ENCODE results near the gene VPS36. TPM values are rescaled to one million over a fixed set of nuclear protein-coding genes. Genes with fewer than 3 reads are reported as not detected.
A peak's percentile ranks its signal among the peaks of the same experiment; 100 is the strongest.

VPS36 gene
- total RNA-seq, 2 donors from 2014 or later: 38.8 to 40.2 TPM

DNA sequence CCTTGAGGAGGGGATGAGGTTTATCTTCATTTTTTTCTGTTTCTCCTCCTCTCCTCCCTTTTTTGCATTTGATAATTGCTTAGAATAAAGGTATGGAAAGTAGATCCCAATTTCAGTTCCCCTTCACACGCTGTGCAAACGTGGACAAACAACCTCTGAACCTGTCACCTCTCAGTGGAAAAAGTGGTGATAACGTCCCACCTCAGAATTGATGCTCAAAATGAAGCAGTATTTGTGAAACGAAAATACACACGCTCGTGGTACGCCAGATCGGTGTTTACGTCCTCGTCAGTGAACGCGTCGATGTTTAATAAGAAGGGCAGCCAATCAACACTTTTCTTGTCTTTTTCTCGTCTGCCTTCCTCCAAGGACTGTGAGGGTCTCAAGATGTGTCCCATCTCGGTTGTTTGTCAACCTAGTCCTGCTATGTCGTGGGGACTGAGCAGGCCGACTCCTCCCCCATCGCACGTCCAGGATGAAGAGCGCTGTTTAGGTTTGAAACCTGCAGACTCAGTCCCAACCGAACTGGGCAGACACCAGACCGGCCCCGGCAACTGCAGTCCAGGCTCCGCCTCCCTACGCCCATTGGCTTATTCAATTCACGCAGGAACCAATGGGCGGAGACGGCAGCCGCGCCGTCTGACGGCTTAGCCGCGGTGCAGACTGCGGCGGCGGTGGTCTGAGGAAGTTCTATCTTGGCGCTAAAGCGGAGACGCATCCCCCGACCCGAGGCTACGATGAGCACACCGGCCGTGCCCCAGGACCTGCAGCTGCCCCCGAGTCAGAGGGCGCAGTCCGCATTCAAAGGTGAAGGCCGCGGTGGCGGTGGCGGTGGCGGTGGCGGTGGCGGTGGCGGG, 4.6 kb upstream of the VPS36 start, which contains the start of gene CKAP2:
Gene CKAP2 (plus strand): TSS at position 659 of the 857 bp plus-strand sequence. CDS start 79 bp downstream, at position 738.
- Mint-ChIP-seq H3K36me3 (ENCODE audit: insufficient read depth in 2 of 2) (peaks cover 2 to 12% of the 10 kb centered on the region in 2 donors), H3K4me3 (peak within 1 kb of the TSS; percentile 86 to 91), H3K4me1 (ENCODE audit: low read depth) (peaks cover 38% of the 10 kb centered on the region)

DNA sequence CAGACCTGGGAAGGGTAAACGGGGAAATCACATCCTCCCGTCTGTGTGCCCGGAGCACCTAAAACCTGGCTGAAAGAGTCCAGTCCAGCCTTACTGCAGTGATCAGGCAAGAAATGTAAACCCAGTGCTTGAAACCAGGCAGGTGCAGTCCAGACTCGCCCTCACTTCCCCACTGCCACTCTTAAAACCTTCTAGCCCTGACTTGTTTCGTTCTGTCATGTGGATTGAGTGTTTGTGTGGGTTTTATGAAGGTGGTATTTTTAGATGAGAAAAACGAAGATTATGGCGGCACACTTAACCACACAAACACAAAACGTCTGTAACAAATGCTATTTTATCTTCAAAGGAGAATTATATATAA, 4.0 kb upstream of the VPS36 start:
- no peak for ATAC-seq (replicated peaks in 1 of 2)
- H3K4me1 Mint-ChIP-seq (ENCODE audit: low read depth): peaks cover 41% of the 10 kb centered on the region
- peak overlapping the region; percentile 80 for H3K27ac Mint-ChIP-seq
- no peaks in the 10 kb centered on the region for H3K27me3 Mint-ChIP-seq (ENCODE audit: low read depth)
- H3K4me3 Mint-ChIP-seq: peak overlapping the region; percentile 86 to 91
- peaks cover 2 to 12% of the 10 kb centered on the region in 2 donors for H3K36me3 Mint-ChIP-seq (ENCODE audit: insufficient read depth in 2 of 2)
- DNase-seq: peak; percentile 22 to 33
- H3K9me3 Mint-ChIP-seq: no peaks in the 10 kb centered on the region

More for the DNA sequence above, 4.6 kb upstream of the VPS36 start, which contains the start of gene CKAP2:
- ATAC-seq (replicated peaks in 1 of 2): peak; percentile 84
- DNase-seq: peak; percentile 93 to 96
- Mint-ChIP-seq H3K27me3 (ENCODE audit: low read depth) (no peaks in the 10 kb centered on the region), H3K27ac (peak within 1 kb of the TSS; percentile 86), H3K9me3 (no peaks in the 10 kb centered on the region)

DNA sequence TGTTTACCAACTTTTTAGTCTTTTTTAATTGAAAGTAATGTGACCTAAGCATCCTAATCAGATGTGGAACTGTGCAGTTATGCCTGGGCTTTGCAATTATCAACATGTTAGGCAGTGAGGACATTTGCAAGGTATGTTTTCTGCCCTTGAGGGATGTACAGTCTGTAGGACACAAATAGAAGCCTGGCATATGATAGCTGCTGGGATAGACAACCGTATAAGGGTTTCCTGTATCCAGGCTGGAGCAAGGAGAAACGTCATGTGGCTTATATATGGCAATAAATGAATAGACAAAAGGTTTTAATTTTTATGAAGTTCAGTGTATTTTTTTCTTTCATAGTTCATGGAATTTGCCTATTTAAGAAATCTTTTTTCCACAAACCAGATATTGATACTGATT, 2.0 kb upstream of the VPS36 start:
- ATAC-seq (replicated peaks in 1 of 2) (no peak), DNase-seq (no peak)
- Mint-ChIP-seq H3K9me3 (no peaks in the 10 kb centered on the region), H3K27me3 (ENCODE audit: low read depth) (no peaks in the 10 kb centered on the region), H3K4me1 (ENCODE audit: low read depth) (peaks cover 58% of the 10 kb centered on the region), H3K4me3 (no peak overlapping the region), H3K27ac (no peak overlapping the region), H3K36me3 (ENCODE audit: insufficient read depth in 2 of 2) (peaks cover 2 to 8% of the 10 kb centered on the region in 2 donors)

DNA sequence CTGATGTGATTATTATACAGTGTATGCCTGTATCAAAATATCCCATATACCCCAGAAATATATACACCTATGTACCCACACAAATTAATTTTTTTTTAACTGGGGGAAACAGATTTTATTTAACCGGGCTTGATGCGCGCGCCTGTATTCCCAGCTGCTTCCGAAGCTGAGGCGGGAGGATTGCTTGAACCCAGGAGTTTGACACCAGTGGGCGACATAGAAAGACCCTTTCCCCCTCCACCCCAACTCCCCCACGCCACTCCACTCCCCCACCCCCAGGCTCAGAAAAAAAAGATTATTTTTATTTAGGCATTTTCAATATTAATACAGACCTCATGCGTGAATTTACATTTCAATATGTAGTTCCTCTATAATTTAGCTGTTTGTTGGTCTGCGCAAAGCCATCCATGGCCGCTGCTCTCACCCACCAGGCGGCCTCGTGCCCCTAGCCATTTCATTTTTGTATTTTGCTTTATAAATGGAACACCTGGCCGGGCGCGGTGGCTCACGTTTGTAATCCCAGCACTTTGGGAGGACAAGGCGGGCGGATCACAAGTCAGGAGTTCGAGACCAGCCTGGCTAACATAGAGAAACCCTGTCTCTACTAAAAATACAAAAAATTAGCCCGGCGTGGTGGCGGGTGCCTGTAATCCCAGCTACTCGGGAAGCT, 836 bp upstream of the VPS36 start:
- ATAC-seq (replicated peaks in 1 of 2) (no peak), DNase-seq (no peak)
- H3K4me1 Mint-ChIP-seq (ENCODE audit: low read depth): peaks cover 51% of the 10 kb centered on the region
- no peaks in the 10 kb centered on the region for H3K27me3 Mint-ChIP-seq (ENCODE audit: low read depth)
- peaks cover 2 to 4% of the 10 kb centered on the region in 2 donors for H3K36me3 Mint-ChIP-seq (ENCODE audit: insufficient read depth in 2 of 2)
- H3K27ac Mint-ChIP-seq: peak overlapping the region; percentile 65
- H3K4me3 Mint-ChIP-seq: peak overlapping the region; percentile 81 to 95
- no peaks in the 10 kb centered on the region for H3K9me3 Mint-ChIP-seq

DNA sequence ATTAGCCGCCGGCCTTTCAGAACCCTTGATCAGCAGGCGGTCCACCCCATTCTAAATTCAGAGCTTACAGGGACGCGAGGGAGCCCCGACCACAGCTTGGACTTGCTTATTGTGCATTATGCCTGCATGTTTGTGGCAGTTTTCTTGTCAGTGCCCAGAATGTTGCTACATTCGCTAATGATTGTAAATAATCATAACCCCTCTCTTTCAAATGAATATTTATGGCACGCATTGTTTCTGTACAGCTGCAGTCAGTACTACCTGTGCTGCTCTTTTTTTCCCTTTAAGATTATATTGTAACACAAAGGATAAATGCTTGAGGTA, 321 bp upstream of the VPS36 start:
- ATAC-seq (replicated peaks in 1 of 2) (no peak), DNase-seq (no peak)
- H3K27ac Mint-ChIP-seq: peak overlapping the region; percentile 65
- H3K36me3 Mint-ChIP-seq (ENCODE audit: insufficient read depth in 2 of 2): peaks cover 2 to 3% of the 10 kb centered on the region in 2 donors
- no peaks in the 10 kb centered on the region for H3K9me3 Mint-ChIP-seq
- peaks cover 46% of the 10 kb centered on the region for H3K4me1 Mint-ChIP-seq (ENCODE audit: low read depth)
- peak overlapping the region; percentile 81 to 95 for H3K4me3 Mint-ChIP-seq
- H3K27me3 Mint-ChIP-seq (ENCODE audit: low read depth): no peaks in the 10 kb centered on the region

DNA sequence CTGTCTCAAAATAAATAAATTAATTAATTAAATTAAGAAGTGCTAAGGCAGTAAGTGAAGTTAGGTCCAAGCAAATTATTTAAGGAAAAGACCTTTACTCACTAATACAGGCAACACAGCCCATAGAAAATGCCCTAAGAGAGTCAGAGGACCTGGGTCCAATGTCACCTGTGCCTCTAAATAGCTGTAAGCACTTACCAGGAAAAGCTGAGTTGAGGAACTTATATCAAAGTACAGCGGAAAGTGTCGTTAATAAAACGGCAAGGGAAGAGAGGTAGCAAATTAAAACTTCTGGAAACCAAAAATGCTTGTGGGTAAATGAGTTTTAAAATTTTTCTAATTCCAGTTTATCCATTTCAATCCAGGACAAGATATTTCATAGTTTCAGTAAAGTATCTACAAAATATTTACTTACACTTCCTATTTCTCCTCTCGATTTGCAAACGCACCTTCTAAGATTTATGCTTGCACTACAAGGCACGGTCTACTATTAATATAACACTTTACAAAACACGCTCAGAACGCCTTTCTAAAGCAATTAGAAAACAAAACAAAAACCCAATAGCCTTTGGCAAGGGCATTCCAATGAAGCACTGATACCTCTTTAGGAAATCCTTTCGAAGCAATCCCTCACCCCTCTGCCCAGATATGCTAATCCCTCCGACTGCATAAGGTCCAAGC, 963 bp downstream of the VPS36 start:
- DNase-seq (no peak), ATAC-seq (replicated peaks in 1 of 2) (no peak)
- H3K36me3 Mint-ChIP-seq (ENCODE audit: insufficient read depth in 2 of 2): peaks cover 0 to 7% of the 10 kb centered on the region in 2 donors
- H3K9me3 Mint-ChIP-seq: no peaks in the 10 kb centered on the region
- H3K4me1 Mint-ChIP-seq (ENCODE audit: low read depth): peaks cover 43% of the 10 kb centered on the region
- peak overlapping the region; percentile 96 for H3K27ac Mint-ChIP-seq
- H3K4me3 Mint-ChIP-seq: peak overlapping the region; percentile 95 to 99
- no peaks in the 10 kb centered on the region for H3K27me3 Mint-ChIP-seq (ENCODE audit: low read depth)

DNA sequence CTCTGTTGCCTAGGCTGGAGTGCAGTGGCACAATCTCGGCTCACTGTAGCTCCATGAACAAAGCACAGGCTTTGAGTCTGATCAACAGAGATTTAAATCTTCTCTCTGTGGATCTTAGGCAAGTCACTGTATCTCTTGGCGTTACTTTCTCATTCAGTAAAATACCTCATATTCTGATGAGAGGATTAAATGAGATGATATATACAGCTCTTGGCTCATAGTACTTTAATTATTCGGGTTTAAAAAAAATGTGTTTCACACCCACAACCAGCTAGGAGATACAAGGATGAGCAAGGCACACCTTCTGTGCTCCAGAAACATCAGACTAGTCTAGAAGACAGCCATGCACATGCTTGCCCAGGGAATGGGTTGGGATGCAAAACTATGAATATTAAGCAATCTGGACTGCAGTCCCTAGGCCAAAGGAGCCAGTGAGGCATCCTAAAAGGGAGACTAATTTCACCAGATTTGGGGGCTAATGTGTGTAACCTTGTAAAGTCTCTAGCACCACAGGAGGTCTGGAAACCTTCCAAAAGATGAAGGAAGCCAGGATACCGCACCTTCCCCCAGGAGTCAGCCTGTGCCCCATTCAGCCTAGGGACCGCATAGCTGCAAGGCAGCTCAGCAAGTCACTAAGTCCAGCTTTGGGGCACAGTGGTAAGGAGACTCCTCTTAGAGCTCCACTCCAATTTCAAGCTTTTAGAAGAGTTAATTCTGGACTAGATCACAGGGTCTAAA, 2.5 kb downstream of the VPS36 start:
- H3K27ac Mint-ChIP-seq: no peak overlapping the region
- DNase-seq: no peak
- ATAC-seq (replicated peaks in 1 of 2): no peak
- H3K36me3 Mint-ChIP-seq (ENCODE audit: insufficient read depth in 2 of 2): peaks cover 0 to 7% of the 10 kb centered on the region in 2 donors
- H3K4me3 Mint-ChIP-seq: peak overlapping the region; percentile 95 to 99
- H3K27me3 Mint-ChIP-seq (ENCODE audit: low read depth): no peaks in the 10 kb centered on the region
- no peaks in the 10 kb centered on the region for H3K9me3 Mint-ChIP-seq
- H3K4me1 Mint-ChIP-seq (ENCODE audit: low read depth): peaks cover 28% of the 10 kb centered on the region

DNA sequence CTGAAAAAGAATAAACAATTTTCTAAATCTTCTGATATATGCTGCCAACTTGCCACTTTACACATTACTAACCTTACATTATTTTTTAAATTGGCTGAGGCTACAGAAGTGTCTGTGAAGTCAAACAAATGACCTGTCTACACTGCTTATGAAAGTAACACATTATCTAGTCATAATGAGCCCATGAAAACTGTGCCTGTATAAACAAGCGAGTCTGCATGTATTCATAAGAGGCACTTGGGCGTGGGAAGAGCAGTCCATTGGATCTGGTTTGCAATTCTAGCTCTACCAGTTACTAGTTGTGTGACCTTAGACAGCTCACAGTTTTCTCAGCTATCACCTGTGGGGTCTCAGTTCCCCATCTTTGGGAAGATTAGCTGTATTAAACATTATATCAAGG, 3.1 kb downstream of the VPS36 start:
- ATAC-seq (replicated peaks in 1 of 2) (peak; percentile 5 to 33), DNase-seq (peak; percentile 20 to 21)
- H3K4me1 Mint-ChIP-seq (ENCODE audit: low read depth): peaks cover 27% of the 10 kb centered on the region
- H3K27me3 Mint-ChIP-seq (ENCODE audit: low read depth): no peaks in the 10 kb centered on the region
- peak overlapping the region in 1 of 2 donors; percentile 58 for H3K4me3 Mint-ChIP-seq
- peak overlapping the region; percentile 38 for H3K27ac Mint-ChIP-seq
- H3K9me3 Mint-ChIP-seq: no peaks in the 10 kb centered on the region
- peaks cover 0 to 7% of the 10 kb centered on the region in 2 donors for H3K36me3 Mint-ChIP-seq (ENCODE audit: insufficient read depth in 2 of 2)

DNA sequence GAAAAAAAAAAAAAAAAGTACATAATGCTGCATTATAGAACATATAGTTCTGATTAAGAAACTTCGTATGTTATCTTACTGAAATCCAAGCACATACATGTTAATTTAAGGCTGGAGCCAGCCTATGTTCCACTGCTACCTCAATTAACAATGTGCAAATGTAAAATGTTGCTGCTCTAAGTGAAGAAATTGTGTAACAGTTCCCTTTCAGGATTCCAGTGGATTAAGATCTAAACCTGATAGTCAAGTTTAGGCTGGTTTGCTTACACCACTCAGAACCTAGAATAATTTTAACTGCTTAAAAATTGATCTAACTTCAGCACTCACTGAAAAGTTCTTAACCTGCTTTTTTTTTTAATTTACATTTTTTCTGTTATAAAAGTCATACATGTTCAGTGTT, 4.2 kb downstream of the VPS36 start:
- Mint-ChIP-seq H3K27me3 (ENCODE audit: low read depth) (no peaks in the 10 kb centered on the region), H3K9me3 (no peaks in the 10 kb centered on the region), H3K4me1 (ENCODE audit: low read depth) (peaks cover 27% of the 10 kb centered on the region), H3K36me3 (ENCODE audit: insufficient read depth in 2 of 2) (peaks cover 0 to 7% of the 10 kb centered on the region in 2 donors), H3K27ac (no peak overlapping the region), H3K4me3 (no peak overlapping the region)
- DNase-seq (no peak), ATAC-seq (replicated peaks in 1 of 2) (no peak)

DNA sequence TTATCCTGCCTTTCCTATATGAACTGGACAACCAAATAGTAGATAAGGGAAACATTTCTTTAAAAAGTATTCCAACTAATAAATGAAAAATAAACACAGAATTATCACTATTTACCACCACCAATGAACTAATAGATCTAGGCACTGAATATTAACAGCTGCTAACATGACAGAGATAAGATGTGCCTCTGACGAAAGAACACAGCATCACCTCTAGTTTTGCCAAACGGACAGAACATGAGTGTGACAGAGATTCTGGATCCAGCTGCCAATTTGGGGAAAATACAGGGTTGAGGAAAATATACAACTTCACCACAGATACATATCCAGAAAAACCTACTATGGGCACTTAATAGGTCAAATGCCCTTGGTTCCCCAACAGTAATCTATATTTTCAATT, 18.0 kb downstream of the VPS36 start:
- Mint-ChIP-seq H3K27ac (no peak overlapping the region), H3K4me3 (no peak overlapping the region), H3K9me3 (no peaks in the 10 kb centered on the region), H3K4me1 (ENCODE audit: low read depth) (no peaks in the 10 kb centered on the region), H3K36me3 (ENCODE audit: insufficient read depth in 2 of 2) (peaks cover 5 to 24% of the 10 kb centered on the region in 2 donors), H3K27me3 (ENCODE audit: low read depth) (no peaks in the 10 kb centered on the region)
- DNase-seq (no peak), ATAC-seq (replicated peaks in 1 of 2) (no peak)

DNA sequence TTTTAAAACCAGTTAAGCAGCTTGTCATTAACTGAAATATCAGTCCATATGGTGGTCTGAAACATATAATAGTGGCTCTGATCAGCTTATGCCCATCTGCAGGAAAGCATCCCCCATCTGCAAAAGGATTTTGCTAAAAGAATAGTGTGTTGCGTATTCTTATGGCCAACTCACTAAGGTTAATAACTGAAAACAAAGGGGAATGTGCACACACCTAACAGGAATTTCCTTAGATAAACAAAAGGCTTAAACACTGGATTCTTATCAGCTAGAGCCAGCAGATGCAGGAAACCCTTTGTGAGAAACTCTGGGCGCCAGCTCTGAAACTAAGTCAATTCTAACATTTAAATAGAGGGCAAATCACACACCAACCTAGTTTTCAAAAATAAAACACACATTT, 22.1 kb downstream of the VPS36 start:
- no peaks in the 10 kb centered on the region for H3K4me1 Mint-ChIP-seq (ENCODE audit: low read depth)
- H3K27me3 Mint-ChIP-seq (ENCODE audit: low read depth): no peaks in the 10 kb centered on the region
- no peak overlapping the region for H3K27ac Mint-ChIP-seq
- no peaks in the 10 kb centered on the region for H3K9me3 Mint-ChIP-seq
- H3K4me3 Mint-ChIP-seq: no peak overlapping the region
- H3K36me3 Mint-ChIP-seq (ENCODE audit: insufficient read depth in 2 of 2): peaks cover 3 to 16% of the 10 kb centered on the region in 2 donors
- DNase-seq: no peak
- no peak for ATAC-seq (replicated peaks in 1 of 2)

DNA sequence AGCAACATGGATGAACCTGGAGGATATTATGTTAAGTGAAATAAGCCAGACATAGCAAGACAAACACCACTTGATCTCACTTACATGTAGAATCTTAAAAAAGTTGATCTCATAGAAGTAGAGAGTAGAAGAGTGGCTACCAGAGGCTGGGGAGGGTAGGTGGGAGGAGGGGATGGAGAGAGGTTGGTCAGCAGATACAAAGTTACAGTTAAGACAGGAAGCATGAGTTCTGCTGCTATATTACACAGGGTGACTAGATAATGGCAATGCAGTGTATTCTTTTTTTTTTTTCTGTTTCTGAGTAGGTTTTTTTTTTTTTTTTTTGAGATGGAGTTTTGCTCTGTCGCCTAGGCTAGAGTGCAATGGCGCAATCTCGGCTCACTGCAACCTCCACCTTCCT, 29.2 kb downstream of the VPS36 start:
- no peak overlapping the region for H3K27ac Mint-ChIP-seq
- no peaks in the 10 kb centered on the region for H3K9me3 Mint-ChIP-seq
- no peaks in the 10 kb centered on the region for H3K4me1 Mint-ChIP-seq (ENCODE audit: low read depth)
- H3K27me3 Mint-ChIP-seq (ENCODE audit: low read depth): no peaks in the 10 kb centered on the region
- ATAC-seq (replicated peaks in 1 of 2) (no peak), DNase-seq (no peak)
- H3K36me3 Mint-ChIP-seq (ENCODE audit: insufficient read depth in 2 of 2): peaks cover 7 to 14% of the 10 kb centered on the region in 2 donors
- no peak overlapping the region for H3K4me3 Mint-ChIP-seq

All from activated T-cell treated with anti-CD3 and anti-CD28 coated beads, Interleukin-2, amount 50 U/mL, for 72 hours (primary cell).